ENCODE data around the gene C11orf21. TPM values are rescaled to one million over a fixed set of nuclear protein-coding genes. Genes with fewer than 3 reads are reported as not detected.

The C11orf21 gene
- total and polyA plus RNA-seq, 2 donors (not counting 1 experiment from before 2014, with no cell fraction given), result under 0.01 TPM; not detected in 1

- no peak for DNase-seq (ENCODE audit: low read depth in 2 of 2)
- no peak overlapping the region for H3K4me2 ChIP-seq (ENCODE audit: extremely low read depth, insufficient read depth, low read length)
- H4K20me1 ChIP-seq (ENCODE audit: control insufficient read depth, extremely low read depth, insufficient read depth, low read length), result no peaks in the 10 kb centered on the region
- no peak overlapping the region for H3K9ac ChIP-seq (ENCODE audit: insufficient read depth, low read length)
- H3K4me1 ChIP-seq (ENCODE audit: control insufficient read depth, extremely low read depth, insufficient read depth, low read length), result no peaks in the 10 kb centered on the region
- no peak overlapping the region for H3K27ac ChIP-seq (ENCODE audit: insufficient read depth, low read length)
- no peaks in the 10 kb centered on the region for H3K27me3 ChIP-seq (ENCODE audit: control insufficient read depth, insufficient read depth, low read length)
- no peaks in the 10 kb centered on the region for H3K36me3 ChIP-seq (ENCODE audit: control insufficient read depth, insufficient read depth, low read length)
- no peaks in the 10 kb centered on the region for H3K79me2 ChIP-seq (ENCODE audit: control insufficient read depth, insufficient read depth, low read length)
- no peak overlapping the region for H2AFZ ChIP-seq (ENCODE audit: low read length)
- H3K4me3 ChIP-seq (replicated peaks in 1 of 4; ENCODE audit: control extremely low read depth in 1 of 4, insufficient read depth in 1 of 4, low read depth in 3 of 4, low read length in 4 of 4), result no peak overlapping the region
- no peak for TF ChIP-seq EZH2 (IDR thresholded peaks at IDR 0.05; ENCODE audit: low read length, missing control alignments)
- TF ChIP-seq, protein P1, sequence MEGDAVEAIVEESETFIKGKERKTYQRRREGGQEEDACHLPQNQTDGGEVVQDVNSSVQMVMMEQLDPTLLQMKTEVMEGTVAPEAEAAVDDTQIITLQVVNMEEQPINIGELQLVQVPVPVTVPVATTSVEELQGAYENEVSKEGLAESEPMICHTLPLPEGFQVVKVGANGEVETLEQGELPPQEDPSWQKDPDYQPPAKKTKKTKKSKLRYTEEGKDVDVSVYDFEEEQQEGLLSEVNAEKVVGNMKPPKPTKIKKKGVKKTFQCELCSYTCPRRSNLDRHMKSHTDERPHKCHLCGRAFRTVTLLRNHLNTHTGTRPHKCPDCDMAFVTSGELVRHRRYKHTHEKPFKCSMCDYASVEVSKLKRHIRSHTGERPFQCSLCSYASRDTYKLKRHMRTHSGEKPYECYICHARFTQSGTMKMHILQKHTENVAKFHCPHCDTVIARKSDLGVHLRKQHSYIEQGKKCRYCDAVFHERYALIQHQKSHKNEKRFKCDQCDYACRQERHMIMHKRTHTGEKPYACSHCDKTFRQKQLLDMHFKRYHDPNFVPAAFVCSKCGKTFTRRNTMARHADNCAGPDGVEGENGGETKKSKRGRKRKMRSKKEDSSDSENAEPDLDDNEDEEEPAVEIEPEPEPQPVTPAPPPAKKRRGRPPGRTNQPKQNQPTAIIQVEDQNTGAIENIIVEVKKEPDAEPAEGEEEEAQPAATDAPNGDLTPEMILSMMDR (conservative IDR thresholded peaks at IDR 0.05 in 1 of 2, IDR thresholded peaks at IDR 0.05 in 1 of 2; ENCODE audit: low read depth in 1 of 2, low read length in 2 of 2), result no peak
- no peaks in the 10 kb centered on the region for H3K9me3 ChIP-seq (ENCODE audit: control insufficient read depth, insufficient read depth, low read depth, low read length)
Measured at GRCh38 chr11:2249189-2249916, 52.4 kb downstream of the C11orf21 start.

DNA sequence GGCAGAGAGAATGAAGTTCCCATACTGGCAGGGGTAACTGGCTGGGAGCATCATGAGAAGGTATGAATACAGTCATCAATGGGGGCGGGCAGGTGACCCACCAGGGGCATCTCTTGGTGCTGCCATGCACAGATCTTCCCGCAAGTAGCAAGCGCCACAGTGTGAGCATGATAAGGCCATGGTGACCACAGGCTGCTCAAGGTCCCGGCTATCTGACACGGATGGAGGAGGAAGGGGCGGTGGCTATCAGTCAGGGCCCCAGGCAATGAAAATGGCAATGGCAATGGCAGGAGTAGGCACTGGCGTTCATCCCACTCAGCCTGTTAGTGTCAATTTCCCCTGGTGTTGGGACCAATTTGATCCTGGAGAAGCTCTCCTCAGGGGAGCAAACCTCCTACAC, 53.0 kb downstream of the C11orf21 start:
- no peaks in the 10 kb centered on the region for H4K20me1 ChIP-seq (ENCODE audit: control insufficient read depth, extremely low read depth, insufficient read depth, low read length)
- no peaks in the 10 kb centered on the region for H3K4me1 ChIP-seq (ENCODE audit: control insufficient read depth, extremely low read depth, insufficient read depth, low read length)
- no peaks in the 10 kb centered on the region for H3K36me3 ChIP-seq (ENCODE audit: control insufficient read depth, insufficient read depth, low read length)
- no peaks in the 10 kb centered on the region for H3K27me3 ChIP-seq (ENCODE audit: control insufficient read depth, insufficient read depth, low read length)
- no peak for DNase-seq (ENCODE audit: low read depth in 2 of 2)
- H3K9me3 ChIP-seq (ENCODE audit: control insufficient read depth, insufficient read depth, low read depth, low read length), result no peaks in the 10 kb centered on the region
- H3K4me3 ChIP-seq (replicated peaks in 1 of 4; ENCODE audit: control extremely low read depth in 1 of 4, insufficient read depth in 1 of 4, low read depth in 3 of 4, low read length in 4 of 4), result no peak overlapping the region
- TF ChIP-seq, protein P1 (conservative IDR thresholded peaks at IDR 0.05 in 1 of 2, IDR thresholded peaks at IDR 0.05 in 1 of 2; ENCODE audit: low read depth in 1 of 2, low read length in 2 of 2), result no peak
- no peak for TF ChIP-seq EZH2 (IDR thresholded peaks at IDR 0.05; ENCODE audit: low read length, missing control alignments)
- no peak overlapping the region for H2AFZ ChIP-seq (ENCODE audit: low read length)
- no peaks in the 10 kb centered on the region for H3K79me2 ChIP-seq (ENCODE audit: control insufficient read depth, insufficient read depth, low read length)
- H3K9ac ChIP-seq (ENCODE audit: insufficient read depth, low read length), result no peak overlapping the region
- no peak overlapping the region for H3K4me2 ChIP-seq (ENCODE audit: extremely low read depth, insufficient read depth, low read length)
- no peak overlapping the region for H3K27ac ChIP-seq (ENCODE audit: insufficient read depth, low read length)

- H3K27ac ChIP-seq (ENCODE audit: insufficient read depth, low read length), result no peak overlapping the region
- no peak overlapping the region for H2AFZ ChIP-seq (ENCODE audit: low read length)
- H4K20me1 ChIP-seq (ENCODE audit: control insufficient read depth, extremely low read depth, insufficient read depth, low read length), result no peaks in the 10 kb centered on the region
- H3K9me3 ChIP-seq (ENCODE audit: control insufficient read depth, insufficient read depth, low read depth, low read length), result no peaks in the 10 kb centered on the region
- no peaks in the 10 kb centered on the region for H3K27me3 ChIP-seq (ENCODE audit: control insufficient read depth, insufficient read depth, low read length)
- H3K9ac ChIP-seq (ENCODE audit: insufficient read depth, low read length), result no peak overlapping the region
- no peak for TF ChIP-seq EZH2 (IDR thresholded peaks at IDR 0.05; ENCODE audit: low read length, missing control alignments)
- TF ChIP-seq, protein P1 (conservative IDR thresholded peaks at IDR 0.05 in 1 of 2, IDR thresholded peaks at IDR 0.05 in 1 of 2; ENCODE audit: low read depth in 1 of 2, low read length in 2 of 2), result no peak
- no peaks in the 10 kb centered on the region for H3K4me1 ChIP-seq (ENCODE audit: control insufficient read depth, extremely low read depth, insufficient read depth, low read length)
- H3K4me2 ChIP-seq (ENCODE audit: extremely low read depth, insufficient read depth, low read length), result no peak overlapping the region
- H3K36me3 ChIP-seq (ENCODE audit: control insufficient read depth, insufficient read depth, low read length), result no peaks in the 10 kb centered on the region
- DNase-seq (ENCODE audit: low read depth in 2 of 2), result no peak
- H3K79me2 ChIP-seq (ENCODE audit: control insufficient read depth, insufficient read depth, low read length), result no peaks in the 10 kb centered on the region
- no peak overlapping the region for H3K4me3 ChIP-seq (replicated peaks in 1 of 4; ENCODE audit: control extremely low read depth in 1 of 4, insufficient read depth in 1 of 4, low read depth in 3 of 4, low read length in 4 of 4)
Measured at GRCh38 chr11:2248242-2248641, 53.5 kb downstream of the C11orf21 start.
